Activated naive CD8-positive, alpha-beta T cell treated with anti-CD3 and anti-CD28 coated beads, Interleukin-2, amount 50 U/mL, for 24 hours (primary cell): ENCODE results near the gene YEATS4.

Experiments
- ATAC-seq: fragments of 150-1000 bp; cut with Tn5 transposase; one replicate; pipeline ENCODE4 v1.10.0; 2021
- DNase-seq: peaks from one replicate; pipeline ENCODE4 v3.0.0; 2021
- H3K27ac Mint-ChIP-seq: one replicate; pipeline ENCODE4 v1.8.0; 2021; ENCODE audit warnings: mild to moderate bottlenecking, mixed read lengths
- H3K27me3 Mint-ChIP-seq: one replicate; pipeline ENCODE4 v1.8.0; 2021; ENCODE audit warnings: mixed read lengths
- H3K36me3 Mint-ChIP-seq: one replicate; pipeline ENCODE4 v1.8.0; 2021; ENCODE audit warnings: low read depth, mixed read lengths
- H3K4me1 Mint-ChIP-seq: one replicate; pipeline ENCODE4 v1.8.0; 2021; ENCODE audit warnings: mixed read lengths
- H3K4me3 Mint-ChIP-seq: one replicate; pipeline ENCODE4 v1.8.0; 2021; ENCODE audit warnings: mild to moderate bottlenecking, moderate library complexity, mixed read lengths
- H3K9me3 Mint-ChIP-seq: one replicate; pipeline ENCODE4 v1.8.0; 2021; ENCODE audit warnings: mixed read lengths

YEATS4 gene

GRCh38 chr12:69425417-69425816 is 65.9 kb downstream of the YEATS4 start:
- Mint-ChIP-seq H3K4me1 (no peaks in the 10 kb centered on the region), H3K9me3 (peaks cover 4% of the 10 kb centered on the region), H3K27ac (no peak overlapping the region), H3K27me3 (no peaks in the 10 kb centered on the region), H3K4me3 (no peak overlapping the region), H3K36me3 (no peaks in the 10 kb centered on the region)
- no peak for ATAC-seq
- no peak for DNase-seq

- H3K27ac Mint-ChIP-seq: no peak overlapping the region
- H3K36me3 Mint-ChIP-seq: no peaks in the 10 kb centered on the region
- no peaks in the 10 kb centered on the region for H3K9me3 Mint-ChIP-seq
- no peak for ATAC-seq
- H3K27me3 Mint-ChIP-seq: no peaks in the 10 kb centered on the region
- no peaks in the 10 kb centered on the region for H3K4me1 Mint-ChIP-seq
- H3K4me3 Mint-ChIP-seq: no peak overlapping the region
- DNase-seq: no peak
Measured at GRCh38 chr12:69428351-69429073, 69.0 kb downstream of the YEATS4 start.

DNA sequence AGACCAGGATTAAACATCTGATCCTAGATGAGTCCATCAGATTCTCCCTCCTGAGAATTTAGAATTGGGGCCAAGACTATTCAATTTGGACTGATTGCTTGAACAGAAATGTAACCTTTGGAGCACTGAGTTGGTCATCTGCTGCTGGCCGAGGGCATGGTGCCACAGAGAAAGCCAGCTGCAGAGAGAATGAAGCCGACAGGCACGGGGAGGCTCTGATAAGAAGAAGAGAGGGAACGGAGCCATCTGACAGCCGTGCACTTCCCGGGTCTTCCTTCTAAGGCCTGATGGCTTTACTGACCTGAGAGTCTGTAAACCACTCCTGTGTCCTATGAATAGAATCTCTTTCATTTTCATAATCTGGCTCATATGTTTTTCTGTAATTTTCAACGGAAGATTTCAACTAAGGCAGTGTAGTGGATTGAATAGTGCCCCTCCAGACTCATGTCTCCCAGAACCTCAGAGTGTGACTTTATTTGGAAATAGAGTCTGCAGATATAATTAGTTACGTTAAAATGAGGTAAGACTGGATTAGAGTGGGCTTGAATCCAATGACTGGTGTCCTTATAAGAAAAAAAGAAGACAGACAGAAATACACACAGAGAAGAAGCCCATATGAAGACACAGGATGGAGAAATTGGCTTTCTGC is 71.5 kb downstream of the YEATS4 start:
- Mint-ChIP-seq H3K36me3 (no peaks in the 10 kb centered on the region), H3K27ac (no peak overlapping the region), H3K9me3 (no peaks in the 10 kb centered on the region), H3K27me3 (no peaks in the 10 kb centered on the region), H3K4me3 (no peak overlapping the region), H3K4me1 (no peaks in the 10 kb centered on the region)
- DNase-seq: no peak
- ATAC-seq: no peak

GRCh38 chr12:69431591-69432222 is 72.2 kb downstream of the YEATS4 start:
- Mint-ChIP-seq H3K36me3 (no peaks in the 10 kb centered on the region), H3K27ac (no peak overlapping the region), H3K9me3 (no peaks in the 10 kb centered on the region), H3K4me3 (no peak overlapping the region), H3K4me1 (no peaks in the 10 kb centered on the region), H3K27me3 (no peaks in the 10 kb centered on the region)
- ATAC-seq (no peak), DNase-seq (no peak)

- no peak for DNase-seq
- Mint-ChIP-seq H3K27me3 (no peaks in the 10 kb centered on the region), H3K9me3 (no peaks in the 10 kb centered on the region), H3K36me3 (no peaks in the 10 kb centered on the region), H3K27ac (no peak overlapping the region), H3K4me1 (no peaks in the 10 kb centered on the region), H3K4me3 (no peak overlapping the region)
- no peak for ATAC-seq
Measured at GRCh38 chr12:69433653-69434052, 74.1 kb downstream of the YEATS4 start.

GRCh38 chr12:69435644-69436043 is 76.1 kb downstream of the YEATS4 start:
- no peaks in the 10 kb centered on the region for H3K9me3 Mint-ChIP-seq
- H3K36me3 Mint-ChIP-seq: no peaks in the 10 kb centered on the region
- no peak overlapping the region for H3K27ac Mint-ChIP-seq
- no peaks in the 10 kb centered on the region for H3K27me3 Mint-ChIP-seq
- DNase-seq (no peak), ATAC-seq (no peak)
- H3K4me1 Mint-ChIP-seq: no peaks in the 10 kb centered on the region
- no peak overlapping the region for H3K4me3 Mint-ChIP-seq

DNA sequence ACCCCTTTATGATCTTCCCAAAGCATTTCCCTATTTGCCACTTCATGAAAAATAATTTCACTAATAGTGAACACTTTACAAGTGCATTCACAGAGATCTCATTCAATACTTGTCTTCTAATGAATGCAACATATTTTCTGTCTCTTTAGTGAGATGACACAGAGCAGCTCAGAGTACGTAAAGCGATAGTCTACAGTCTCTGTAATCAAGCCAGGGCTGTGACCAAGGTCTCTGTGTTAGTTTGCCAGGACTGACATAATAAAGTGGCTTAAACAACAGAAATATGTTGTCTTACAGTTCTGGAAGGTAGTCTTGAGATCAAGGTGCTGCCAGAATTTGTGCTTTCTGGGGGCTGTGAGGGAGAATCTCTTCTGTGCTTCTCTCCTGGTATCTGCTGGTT is 77.5 kb downstream of the YEATS4 start:
- Mint-ChIP-seq H3K27me3 (no peaks in the 10 kb centered on the region), H3K4me1 (no peaks in the 10 kb centered on the region), H3K27ac (no peak overlapping the region), H3K9me3 (no peaks in the 10 kb centered on the region), H3K4me3 (no peak overlapping the region), H3K36me3 (no peaks in the 10 kb centered on the region)
- DNase-seq: no peak
- no peak for ATAC-seq

DNA sequence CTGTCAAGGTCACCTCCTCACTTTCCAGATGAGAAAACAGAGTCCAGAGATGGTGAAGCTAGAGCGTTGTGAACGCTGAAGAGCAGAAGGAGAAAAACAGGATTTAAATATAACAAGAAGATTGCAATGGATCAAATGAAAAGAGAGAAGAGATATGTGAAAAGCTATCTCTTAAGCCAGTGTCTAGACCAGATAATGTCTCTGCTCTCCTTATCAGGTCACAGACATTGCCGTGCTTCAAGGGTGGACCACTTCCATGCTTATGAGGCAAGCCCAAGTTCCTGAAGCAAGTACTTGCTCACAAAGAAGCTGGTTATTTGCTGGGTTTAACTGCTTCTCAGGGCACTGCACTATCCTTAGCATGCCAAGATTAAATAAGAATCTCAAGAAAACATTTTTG is 79.0 kb downstream of the YEATS4 start:
- H3K4me1 Mint-ChIP-seq: no peaks in the 10 kb centered on the region
- H3K4me3 Mint-ChIP-seq: no peak overlapping the region
- H3K9me3 Mint-ChIP-seq: no peaks in the 10 kb centered on the region
- no peaks in the 10 kb centered on the region for H3K36me3 Mint-ChIP-seq
- DNase-seq (no peak), ATAC-seq (no peak)
- H3K27ac Mint-ChIP-seq: no peak overlapping the region
- H3K27me3 Mint-ChIP-seq: no peaks in the 10 kb centered on the region

DNA sequence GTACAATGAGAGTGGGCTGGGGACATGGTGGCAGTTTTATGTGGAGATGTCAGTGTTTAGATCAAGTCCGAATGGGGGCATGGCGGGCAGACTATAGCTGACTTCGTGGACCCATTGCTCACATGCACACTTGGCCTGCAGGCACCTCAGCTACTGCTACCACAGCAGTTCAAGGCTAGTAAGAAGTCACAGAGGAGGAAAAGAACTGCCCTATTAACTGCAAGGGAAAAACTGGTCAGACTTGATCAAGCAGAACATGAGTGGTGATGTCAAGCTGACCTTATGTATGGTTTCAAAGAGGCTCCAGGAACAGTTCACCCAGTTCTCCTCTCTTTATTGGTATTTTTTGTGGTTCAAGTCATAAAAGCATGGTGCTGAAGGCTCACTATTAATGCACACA is 80.5 kb downstream of the YEATS4 start:
- no peak overlapping the region for H3K4me3 Mint-ChIP-seq
- ATAC-seq (no peak), DNase-seq (no peak)
- no peaks in the 10 kb centered on the region for H3K27me3 Mint-ChIP-seq
- H3K27ac Mint-ChIP-seq: no peak overlapping the region
- H3K36me3 Mint-ChIP-seq: no peaks in the 10 kb centered on the region
- H3K4me1 Mint-ChIP-seq: no peaks in the 10 kb centered on the region
- H3K9me3 Mint-ChIP-seq: no peaks in the 10 kb centered on the region
